ENCODE data around the gene TPR. TPM values are rescaled to one million over a fixed set of nuclear protein-coding genes. Genes with fewer than 3 reads are reported as not detected.
A peak's percentile ranks its signal among the peaks of the same experiment; 100 is the strongest.

Gene TPR
- polyA plus RNA-seq, 2 of the 4 experiments (the other 2 are of a cell fraction) = 49.0 to 93.2 TPM

- TF ChIP-seq HMGXB4 (CRISPR knock-in tag; IDR thresholded peaks at IDR 0.05; ENCODE audit: borderline replicate concordance) = no peak
- TF ChIP-seq BHLHE40 (IDR thresholded peaks at IDR 0.05; ENCODE audit: low read depth, low read length) = no peak
- no peak for TF ChIP-seq RARB (CRISPR knock-in tag; IDR thresholded peaks at IDR 0.05)
- TF ChIP-seq MAX (IDR thresholded peaks at IDR 0.05) = no peak
- TF ChIP-seq GATA3 (IDR thresholded peaks at IDR 0.05; ENCODE audit: borderline replicate concordance) = no peak
- TF ChIP-seq SREBF2 (IDR thresholded peaks at IDR 0.05) = no peak
These were observed 45.9 kb upstream of the TPR start (continued) for GRCh38 chr1:186420923-186421322.

DNA sequence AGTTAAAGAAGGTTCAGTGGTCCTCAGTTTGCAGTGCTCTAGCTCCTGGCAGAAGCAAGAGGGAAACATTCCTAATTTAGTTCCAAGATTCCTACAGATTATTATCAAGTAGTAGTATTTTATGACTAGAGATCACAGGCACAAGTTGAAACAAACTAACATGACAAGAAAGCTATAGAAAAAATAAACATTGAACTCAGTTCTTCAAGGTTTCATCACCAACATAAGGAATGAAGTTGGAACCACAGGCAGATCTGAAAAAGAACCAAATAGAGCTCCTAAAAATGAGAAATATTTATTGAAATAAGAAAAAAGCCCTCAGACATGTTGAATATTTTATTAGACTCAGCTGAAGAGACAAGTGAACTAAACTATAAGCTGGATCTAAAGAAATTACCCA lies 45.3 kb upstream of the TPR start:
- H3K4me2 ChIP-seq = no peak overlapping the region
- no peaks in the 10 kb centered on the region for H3K9me3 ChIP-seq
- TF ChIP-seq RNF2 (IDR thresholded peaks at IDR 0.05; ENCODE audit: borderline replicate concordance, low read depth) (no peak), ZSCAN20 (CRISPR knock-in tag; IDR thresholded peaks at IDR 0.05) (no peak), JUN (IDR thresholded peaks at IDR 0.05) (no peak)
- H3K27ac ChIP-seq = no peak overlapping the region
- H3K4me3 ChIP-seq = no peak overlapping the region
- ATAC-seq = no peak
- CTCF ChIA-PET = interaction anchor here (1.2 kb wide), 2 partner anchors 16 to 185 kb away, joined by 3 to 4 read pairs; no protein-coding TSS in a partner anchor
- no peak for DNase-seq (ENCODE audit: low read depth in 1 of 2, low spot score in 1 of 2)
- FAIRE-seq = no peak
- POLR2A ChIA-PET = no interaction called here
- H3K4me1 ChIP-seq = no peaks in the 10 kb centered on the region

GRCh38 chr1:186418503-186418902 lies 43.5 kb upstream of the TPR start:
- no peak for ATAC-seq
- 84% methylated on average over 4 of the region's 4 CpGs for WGBS (ENCODE audit: missing lambda C conversion rate)
- no peak overlapping the region for H3K4me3 ChIP-seq
- no peak for FAIRE-seq
- no peaks in the 10 kb centered on the region for H3K9me3 ChIP-seq
- ChIA-PET CTCF (interaction anchor here (0.8 to 1.1 kb wide), 2 partner anchors 60 to 265 kb away, joined by 3 read pairs; no protein-coding TSS in a partner anchor), POLR2A (no interaction called here)
- H3K27ac ChIP-seq = no peak overlapping the region
- H3K4me1 ChIP-seq = peaks cover 3% of the 10 kb centered on the region; the same call in 1 of the 3 replicates
- no peak for DNase-seq (ENCODE audit: low read depth in 1 of 2, low spot score in 1 of 2)
- no peak overlapping the region for H3K4me2 ChIP-seq
- TF ChIP-seq NFE2L2 (conservative IDR thresholded peaks at IDR 0.05; ENCODE audit: low read length) (no peak), RARB (CRISPR knock-in tag; IDR thresholded peaks at IDR 0.05) (no peak), FOSL2 (IDR thresholded peaks at IDR 0.05) (no peak), FOSL2 (CRISPR knock-in tag; IDR thresholded peaks at IDR 0.05) (no peak), ZSCAN20 (CRISPR knock-in tag; IDR thresholded peaks at IDR 0.05) (no peak), REST (IDR thresholded peaks at IDR 0.05) (no peak), SMC3 (IDR thresholded peaks at IDR 0.05) (no peak), HOXB13 (CRISPR knock-in tag; IDR thresholded peaks at IDR 0.05; ENCODE audit: low read depth) (no peak), NR3C1 (IDR thresholded peaks at IDR 0.05) (no peak), JUN (IDR thresholded peaks at IDR 0.05) (no peak)

- Histone ChIP-seq H3K27ac (no peak overlapping the region), H3K4me3 (no peak overlapping the region), H3K4me2 (no peak overlapping the region), H3K9me3 (no peaks in the 10 kb centered on the region), H3K4me1 (peaks cover 9% of the 10 kb centered on the region; the same call in 1 of the 3 replicates)
- DNase-seq (ENCODE audit: low read depth in 1 of 2, low spot score in 1 of 2) (no peak), FAIRE-seq (peak; percentile 39), ATAC-seq (no peak)
- POLR2A ChIA-PET = no interaction called here
- WGBS (ENCODE audit: missing lambda C conversion rate) = 69% methylated on average over 1 of the region's 1 CpG
- CTCF ChIA-PET = no interaction called here
- TF ChIP-seq HOXB5 (CRISPR knock-in tag; IDR thresholded peaks at IDR 0.05) (no peak), RNF2 (IDR thresholded peaks at IDR 0.05; ENCODE audit: borderline replicate concordance, low read depth) (no peak), ZC3H11A (IDR thresholded peaks at IDR 0.05) (no peak), HDAC2 (IDR thresholded peaks at IDR 0.05) (no peak), BCL3 (IDR thresholded peaks at IDR 0.05) (no peak), FOXS1 (CRISPR knock-in tag; IDR thresholded peaks at IDR 0.05) (no peak), CEBPB (IDR thresholded peaks at IDR 0.05) (no peak), JUN (IDR thresholded peaks at IDR 0.05) (no peak), CHD4 (IDR thresholded peaks at IDR 0.05; ENCODE audit: borderline replicate concordance) (no peak), CHD2 (IDR thresholded peaks at IDR 0.05; ENCODE audit: low read length, partially characterized antibody) (no peak), RARB (CRISPR knock-in tag; IDR thresholded peaks at IDR 0.05) (no peak), ESRRA (IDR thresholded peaks at IDR 0.05; ENCODE audit: borderline replicate concordance, low read length) (no peak)
- TF ChIP-seq, protein P1, sequence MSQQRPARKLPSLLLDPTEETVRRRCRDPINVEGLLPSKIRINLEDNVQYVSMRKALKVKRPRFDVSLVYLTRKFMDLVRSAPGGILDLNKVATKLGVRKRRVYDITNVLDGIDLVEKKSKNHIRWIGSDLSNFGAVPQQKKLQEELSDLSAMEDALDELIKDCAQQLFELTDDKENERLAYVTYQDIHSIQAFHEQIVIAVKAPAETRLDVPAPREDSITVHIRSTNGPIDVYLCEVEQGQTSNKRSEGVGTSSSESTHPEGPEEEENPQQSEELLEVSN (IDR thresholded peaks at IDR 0.05; ENCODE audit: borderline replicate concordance, low read depth) = no peak
These were observed 38.3 kb upstream of the TPR start for GRCh38 chr1:186413319-186413718.

Measured in A549 (cell line).